ENCODE data around the gene CD22. TPM values are rescaled to one million over a fixed set of nuclear protein-coding genes. Genes with fewer than 3 reads are reported as not detected.
"Not testable (repeated sequence)": the region's sequence is repeated elsewhere in the genome, so short reads cannot be mapped to it uniquely, and the experiment has no call there.

The CD22 gene
- total RNA-seq, 1 donor from 2014 or later = 4.0 TPM

DNA sequence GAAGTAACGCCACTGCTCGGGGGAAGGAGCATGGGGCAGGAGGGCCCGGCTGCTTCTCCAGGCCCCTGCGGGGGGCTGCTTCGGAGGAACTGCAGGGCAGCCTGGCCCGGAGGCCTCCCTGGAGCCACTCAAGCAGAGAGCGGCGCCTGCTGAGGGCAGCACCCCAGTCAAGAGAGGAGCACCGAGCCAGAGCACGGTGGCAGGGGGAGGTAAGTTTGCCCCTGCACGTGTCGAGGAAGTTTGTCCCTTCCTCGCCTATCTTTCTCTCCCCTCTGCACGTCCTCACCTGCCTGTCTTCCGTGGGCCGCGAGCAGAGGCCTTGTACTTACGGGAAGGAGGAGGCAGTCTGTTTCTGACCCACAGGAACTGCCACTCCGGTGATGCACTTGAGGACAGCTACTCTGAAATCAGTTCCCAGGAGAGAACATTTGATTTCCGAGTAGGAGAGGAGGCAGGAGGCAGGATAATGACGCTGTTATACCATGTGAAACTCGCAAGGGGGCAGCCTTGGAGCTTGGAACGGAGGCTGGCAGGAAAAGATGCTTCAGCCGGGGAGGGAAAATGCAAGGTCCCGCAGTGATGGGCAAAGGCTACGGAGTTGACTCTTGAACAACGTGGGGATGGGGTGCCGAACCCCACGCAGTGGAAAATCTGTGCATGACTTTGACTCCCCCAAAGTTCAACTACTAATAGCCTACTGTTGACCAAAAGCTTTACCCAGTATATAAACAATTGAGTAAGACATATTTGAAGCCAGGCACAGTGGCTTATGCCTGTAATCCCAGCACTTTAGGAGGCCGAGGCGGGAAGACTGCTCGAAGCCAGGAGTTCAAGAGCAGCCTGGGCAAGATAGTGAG, 23.7 kb downstream of the CD22 start:
- Mint-ChIP-seq H3K36me3 (ENCODE audit: low read depth) (no peaks in the 10 kb centered on the region), H3K9me3 (no peaks in the 10 kb centered on the region), H3K27me3 (ENCODE audit: low read depth) (no peaks in the 10 kb centered on the region), H3K4me1 (ENCODE audit: low read depth) (peaks cover 15% of the 10 kb centered on the region), H3K4me3 (ENCODE audit: low read depth) (no peak overlapping the region), H3K27ac (peak overlapping the region; percentile 33)
- DNase-seq (ENCODE audit: low spot score) = peak; percentile 51
- intact Hi-C loops (cut with micrococcal nuclease) = loop anchor here (1.0 kb wide), 2 partner anchors 116 to 143 kb away; no protein-coding TSS in a partner anchor

DNA sequence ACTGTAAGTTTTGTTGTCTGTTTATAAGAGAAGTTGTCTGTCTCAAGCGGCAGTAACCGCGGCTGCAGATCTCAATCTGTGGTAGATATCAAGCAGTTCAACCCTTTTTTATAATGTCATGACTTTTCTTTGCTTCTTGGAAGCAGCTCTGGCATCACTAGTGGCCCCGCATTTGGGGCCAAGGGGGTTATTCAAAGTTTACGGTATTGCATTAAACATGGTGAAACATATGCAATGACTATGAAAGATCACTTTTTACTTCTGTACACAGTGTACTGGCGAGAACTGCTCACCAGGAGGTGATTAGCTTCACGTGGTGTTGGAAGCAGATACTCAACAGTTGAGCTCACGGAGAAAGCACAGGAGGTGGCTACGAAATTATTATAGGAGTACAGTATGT, 24.6 kb downstream of the CD22 start:
- H3K36me3 Mint-ChIP-seq (ENCODE audit: low read depth) = no peaks in the 10 kb centered on the region
- no peaks in the 10 kb centered on the region for H3K27me3 Mint-ChIP-seq (ENCODE audit: low read depth)
- no peaks in the 10 kb centered on the region for H3K9me3 Mint-ChIP-seq
- peaks cover 16% of the 10 kb centered on the region for H3K4me1 Mint-ChIP-seq (ENCODE audit: low read depth)
- H3K4me3 Mint-ChIP-seq (ENCODE audit: low read depth) = no peak overlapping the region
- DNase-seq (ENCODE audit: low spot score) = no peak
- intact Hi-C loops (cut with micrococcal nuclease) = loop anchor here (1.0 kb wide), 1 partner anchor 142 kb away; no protein-coding TSS in a partner anchor
- H3K27ac Mint-ChIP-seq = no peak overlapping the region

DNA sequence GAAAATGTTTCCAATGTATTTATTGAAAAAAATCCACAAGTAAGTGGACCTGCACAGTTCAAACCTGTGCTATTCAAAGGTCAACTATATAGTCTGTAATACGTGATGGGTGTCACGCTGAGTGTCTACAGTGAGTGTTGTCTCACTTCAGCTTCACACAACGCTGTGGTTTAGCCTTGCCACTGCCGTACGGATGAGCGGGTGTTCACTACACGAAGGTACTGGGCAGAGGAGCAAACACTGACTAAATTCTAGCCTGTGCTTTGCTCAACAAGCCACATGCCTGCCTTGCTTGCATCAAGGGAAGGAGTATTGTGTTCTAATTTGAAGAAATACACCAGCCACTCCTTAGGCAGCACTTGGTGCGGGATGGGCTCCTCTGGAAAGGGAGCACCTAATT, 25.9 kb downstream of the CD22 start:
- no peaks in the 10 kb centered on the region for H3K36me3 Mint-ChIP-seq (ENCODE audit: low read depth)
- DNase-seq (ENCODE audit: low spot score) = no peak
- intact Hi-C loops (cut with micrococcal nuclease) = no loop called here
- H3K4me1 Mint-ChIP-seq (ENCODE audit: low read depth) = peaks cover 14% of the 10 kb centered on the region
- H3K4me3 Mint-ChIP-seq (ENCODE audit: low read depth) = no peak overlapping the region
- H3K9me3 Mint-ChIP-seq = no peaks in the 10 kb centered on the region
- H3K27ac Mint-ChIP-seq = no peak overlapping the region
- H3K27me3 Mint-ChIP-seq (ENCODE audit: low read depth) = no peaks in the 10 kb centered on the region

DNA sequence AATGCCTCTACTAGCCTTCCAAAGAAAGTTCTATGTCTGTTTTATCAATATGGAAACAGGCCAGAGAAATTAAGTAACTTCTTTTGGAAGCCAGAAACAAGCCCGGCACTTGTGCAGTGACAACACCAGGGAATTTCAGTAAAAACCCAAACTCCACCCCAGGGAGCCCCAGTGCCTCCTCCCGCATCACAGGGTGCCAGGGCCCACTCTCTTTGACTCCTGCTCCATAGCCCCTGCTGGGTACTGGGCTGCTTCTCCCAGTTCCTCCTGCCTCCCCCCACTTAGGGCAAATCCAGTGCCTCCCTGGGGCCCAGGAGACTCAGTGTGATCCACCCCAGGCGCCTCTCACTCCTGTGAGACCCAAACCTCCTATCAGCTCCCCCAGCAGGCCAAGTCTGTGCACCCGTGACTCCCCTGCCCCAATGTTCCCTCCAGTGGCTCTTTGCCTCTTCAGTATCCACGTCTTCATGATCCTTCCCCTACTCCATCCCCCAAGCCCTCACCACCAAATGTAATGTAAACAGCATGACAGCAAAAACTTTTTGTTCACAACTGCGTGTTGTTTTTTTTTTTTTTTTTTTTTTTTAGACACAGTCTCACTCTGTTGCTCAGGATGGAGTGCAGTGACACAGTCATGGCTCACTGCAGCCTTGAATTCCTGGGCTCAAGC, 26.9 kb downstream of the CD22 start:
- Mint-ChIP-seq H3K36me3 (ENCODE audit: low read depth) (no peaks in the 10 kb centered on the region), H3K9me3 (no peaks in the 10 kb centered on the region), H3K27ac (no peak overlapping the region), H3K4me1 (ENCODE audit: low read depth) (peaks cover 14% of the 10 kb centered on the region), H3K4me3 (ENCODE audit: low read depth) (no peak overlapping the region), H3K27me3 (ENCODE audit: low read depth) (no peaks in the 10 kb centered on the region)
- intact Hi-C loops (cut with micrococcal nuclease) = no loop called here
- no peak for DNase-seq (ENCODE audit: low spot score)

DNA sequence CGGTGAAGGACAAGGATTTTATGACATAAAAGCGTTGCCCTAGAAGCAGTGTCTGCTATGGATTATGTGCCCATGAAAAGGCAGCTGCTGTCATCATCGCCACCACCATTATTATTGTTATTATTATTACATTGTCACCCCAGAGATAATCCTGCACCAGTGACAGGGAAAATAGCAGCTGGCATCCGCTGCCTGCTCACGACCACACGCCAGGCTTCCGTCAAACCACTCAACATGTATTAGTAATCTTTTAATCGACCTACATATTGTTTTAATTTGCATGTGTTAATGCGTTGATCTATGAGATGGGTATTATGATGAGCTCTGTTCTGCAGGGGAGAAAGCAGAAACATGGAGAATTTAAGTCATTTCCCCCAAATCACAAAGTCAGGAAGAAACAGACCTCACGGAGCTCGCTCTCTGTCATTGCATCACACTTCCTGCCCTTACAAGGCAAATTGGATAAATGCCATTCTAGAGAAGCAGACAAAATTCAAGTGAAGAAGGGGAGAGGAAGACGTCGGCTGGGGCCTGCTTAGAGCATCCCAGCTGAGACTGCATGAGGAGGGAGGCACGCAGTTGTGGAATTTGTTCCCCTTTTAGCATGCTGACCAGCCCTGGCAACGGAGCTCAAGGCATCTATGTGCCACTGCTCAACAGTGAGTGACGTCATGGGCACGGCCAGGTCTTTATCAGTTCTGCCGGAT, 29.0 kb downstream of the CD22 start, which contains the start of gene FFAR3:
Gene FFAR3 (plus strand): TSS at position 594 of the 707 bp plus-strand sequence. CDS start 431 bp downstream, outside the sequence.
- peaks cover 2% of the 10 kb centered on the region for H3K27me3 Mint-ChIP-seq (ENCODE audit: low read depth)
- H3K4me3 Mint-ChIP-seq (ENCODE audit: low read depth) = no peak within 1 kb of the TSS
- DNase-seq (ENCODE audit: low spot score) = no peak
- H3K4me1 Mint-ChIP-seq (ENCODE audit: low read depth) = peaks cover 9% of the 10 kb centered on the region
- H3K9me3 Mint-ChIP-seq = no peaks in the 10 kb centered on the region
- peak within 1 kb of the TSS; percentile 55 for H3K27ac Mint-ChIP-seq
- H3K36me3 Mint-ChIP-seq (ENCODE audit: low read depth) = no peaks in the 10 kb centered on the region
- intact Hi-C loops (cut with micrococcal nuclease) = no loop called here

DNA sequence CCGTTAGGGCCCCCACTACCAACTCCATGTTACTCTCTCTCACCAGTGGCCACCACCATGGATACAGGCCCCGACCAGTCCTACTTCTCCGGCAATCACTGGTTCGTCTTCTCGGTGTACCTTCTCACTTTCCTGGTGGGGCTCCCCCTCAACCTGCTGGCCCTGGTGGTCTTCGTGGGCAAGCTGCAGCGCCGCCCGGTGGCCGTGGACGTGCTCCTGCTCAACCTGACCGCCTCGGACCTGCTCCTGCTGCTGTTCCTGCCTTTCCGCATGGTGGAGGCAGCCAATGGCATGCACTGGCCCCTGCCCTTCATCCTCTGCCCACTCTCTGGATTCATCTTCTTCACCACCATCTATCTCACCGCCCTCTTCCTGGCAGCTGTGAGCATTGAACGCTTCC, 29.8 kb downstream of the CD22 start:
- DNase-seq (ENCODE audit: low spot score); H3K36me3 Mint-ChIP-seq (ENCODE audit: low read depth); intact Hi-C loops (cut with micrococcal nuclease); H3K27ac Mint-ChIP-seq; H3K9me3 Mint-ChIP-seq; H3K27me3 Mint-ChIP-seq (ENCODE audit: low read depth); H3K4me1 Mint-ChIP-seq (ENCODE audit: low read depth); H3K4me3 Mint-ChIP-seq (ENCODE audit: low read depth): not testable (repeated sequence)

DNA sequence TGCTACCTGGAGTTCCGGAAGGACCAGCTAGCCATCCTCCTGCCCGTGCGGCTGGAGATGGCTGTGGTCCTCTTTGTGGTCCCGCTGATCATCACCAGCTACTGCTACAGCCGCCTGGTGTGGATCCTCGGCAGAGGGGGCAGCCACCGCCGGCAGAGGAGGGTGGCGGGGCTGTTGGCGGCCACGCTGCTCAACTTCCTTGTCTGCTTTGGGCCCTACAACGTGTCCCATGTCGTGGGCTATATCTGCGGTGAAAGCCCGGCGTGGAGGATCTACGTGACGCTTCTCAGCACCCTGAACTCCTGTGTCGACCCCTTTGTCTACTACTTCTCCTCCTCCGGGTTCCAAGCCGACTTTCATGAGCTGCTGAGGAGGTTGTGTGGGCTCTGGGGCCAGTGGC, 30.4 kb downstream of the CD22 start:
- intact Hi-C loops (cut with micrococcal nuclease); H3K4me3 Mint-ChIP-seq (ENCODE audit: low read depth); H3K4me1 Mint-ChIP-seq (ENCODE audit: low read depth); H3K27ac Mint-ChIP-seq; DNase-seq (ENCODE audit: low spot score); H3K36me3 Mint-ChIP-seq (ENCODE audit: low read depth); H3K27me3 Mint-ChIP-seq (ENCODE audit: low read depth); H3K9me3 Mint-ChIP-seq: not testable (repeated sequence)

DNA sequence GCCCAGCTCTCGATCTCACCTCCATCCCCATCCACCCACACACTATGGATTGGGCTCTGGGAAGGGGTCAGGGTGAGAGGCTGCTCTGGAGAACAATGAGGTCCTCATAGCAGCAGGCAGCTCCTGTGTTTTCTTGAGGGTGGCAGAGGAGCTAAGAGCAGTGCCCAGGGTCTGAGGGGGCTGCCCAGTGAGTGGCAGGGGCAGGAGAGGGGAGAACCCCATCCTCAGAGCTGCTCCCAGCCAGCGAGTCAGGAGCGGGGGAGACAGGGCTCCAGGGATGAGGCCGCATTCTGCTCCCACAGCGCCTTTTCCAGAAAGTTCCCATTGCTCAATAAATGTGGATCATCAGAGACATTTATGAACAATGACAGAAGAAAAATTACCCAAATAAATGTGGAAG, 31.1 kb downstream of the CD22 start:
- H3K27ac Mint-ChIP-seq; H3K9me3 Mint-ChIP-seq; H3K36me3 Mint-ChIP-seq (ENCODE audit: low read depth); H3K4me3 Mint-ChIP-seq (ENCODE audit: low read depth); H3K27me3 Mint-ChIP-seq (ENCODE audit: low read depth); H3K4me1 Mint-ChIP-seq (ENCODE audit: low read depth); DNase-seq (ENCODE audit: low spot score); intact Hi-C loops (cut with micrococcal nuclease): not testable (repeated sequence)

DNA sequence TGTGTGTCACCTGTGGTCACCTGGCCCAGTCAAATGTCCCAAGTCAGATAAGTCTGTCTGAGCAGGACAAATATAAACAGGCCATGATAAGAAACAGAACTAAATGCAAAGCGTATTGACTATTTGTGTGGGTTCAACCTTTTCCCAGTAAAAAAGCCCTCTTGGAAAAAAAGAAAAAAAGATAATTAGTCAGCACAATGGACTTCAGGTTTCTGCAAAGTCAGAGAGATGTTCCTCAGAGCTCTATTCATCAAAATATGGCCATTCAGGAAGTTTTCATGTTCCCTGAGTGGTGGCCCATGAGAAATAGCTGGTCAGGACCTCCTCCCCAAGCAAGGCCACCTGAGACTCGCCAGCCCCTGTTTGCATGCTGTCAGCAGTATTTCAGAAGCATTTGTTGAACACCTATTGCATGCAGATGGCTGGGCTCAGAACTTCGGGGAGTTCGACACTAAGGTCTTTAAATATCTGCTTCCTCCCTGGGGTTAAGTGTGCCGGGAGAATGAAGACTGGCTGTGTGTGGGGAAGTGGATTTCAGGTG, 32.0 kb downstream of the CD22 start:
- no peak overlapping the region for H3K27ac Mint-ChIP-seq
- no peaks in the 10 kb centered on the region for H3K36me3 Mint-ChIP-seq (ENCODE audit: low read depth)
- no peak overlapping the region for H3K4me3 Mint-ChIP-seq (ENCODE audit: low read depth)
- intact Hi-C loops (cut with micrococcal nuclease) = no loop called here
- DNase-seq (ENCODE audit: low spot score) = no peak
- peaks cover 3% of the 10 kb centered on the region for H3K27me3 Mint-ChIP-seq (ENCODE audit: low read depth)
- H3K4me1 Mint-ChIP-seq (ENCODE audit: low read depth) = peaks cover 9% of the 10 kb centered on the region
- no peaks in the 10 kb centered on the region for H3K9me3 Mint-ChIP-seq

DNA sequence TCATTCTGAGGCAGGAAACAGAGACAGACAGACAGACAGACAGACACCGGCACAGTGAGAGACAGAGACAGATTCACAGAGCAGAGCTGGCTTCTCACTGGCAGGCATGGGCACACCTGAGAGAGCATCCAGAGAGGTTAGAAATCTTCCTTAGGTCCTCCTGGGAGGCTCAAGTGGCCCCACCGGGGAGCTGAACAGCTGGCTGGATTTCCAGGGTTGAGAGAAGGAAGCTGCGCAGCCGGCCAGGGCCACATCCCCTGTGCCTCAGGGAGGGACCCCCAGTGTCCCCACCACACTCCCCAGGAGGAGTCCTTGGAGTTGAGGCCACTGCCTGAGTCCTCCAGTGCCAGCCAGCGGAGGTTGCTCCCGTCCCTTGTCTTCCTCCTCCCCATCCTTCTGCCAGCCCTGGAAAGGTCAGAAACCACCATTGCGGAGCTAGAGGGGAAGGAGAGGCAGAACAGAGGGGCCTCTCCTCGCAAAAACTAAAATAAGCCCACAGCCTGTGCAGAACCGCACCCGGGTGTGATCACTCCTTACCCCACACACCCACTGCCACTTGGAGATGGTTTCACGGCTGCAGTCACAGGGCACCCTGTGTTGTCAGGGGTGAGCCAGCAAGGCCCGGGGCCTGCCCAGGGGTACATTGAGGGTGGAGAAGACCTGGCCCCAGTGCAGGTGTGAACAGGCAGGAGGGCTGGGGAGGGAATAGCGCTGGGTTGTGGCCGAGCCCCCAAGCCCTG, 33.4 kb downstream of the CD22 start:
- H3K27ac Mint-ChIP-seq = no peak overlapping the region

DNA sequence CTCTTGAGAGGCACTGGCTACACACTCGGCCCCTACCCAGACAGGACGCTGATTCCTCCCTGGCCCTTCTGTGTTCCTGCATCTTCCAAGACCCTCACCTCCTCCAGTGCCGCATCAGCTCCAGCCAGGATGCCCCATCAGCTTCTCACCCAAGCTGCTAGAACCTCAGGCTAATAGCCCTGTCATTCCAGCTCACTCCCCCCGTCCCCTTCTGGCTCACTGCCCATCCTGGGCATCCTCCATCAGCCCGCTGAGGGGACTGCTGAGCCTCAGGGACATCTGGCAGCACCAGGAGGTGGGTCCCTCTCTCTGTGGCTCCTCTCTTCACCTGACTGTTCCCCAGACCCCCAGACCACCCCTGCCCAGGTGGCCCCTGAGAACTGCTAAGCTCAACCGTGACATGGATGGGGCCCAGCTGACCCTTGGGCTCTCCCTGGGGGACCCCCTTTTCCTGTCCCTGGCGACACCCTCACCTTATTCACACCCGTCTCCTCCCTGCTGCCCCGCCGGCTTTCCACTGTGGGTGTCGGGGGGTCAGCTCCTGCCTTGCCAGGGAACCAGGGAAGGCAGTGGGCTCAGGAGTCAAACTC, 34.1 kb downstream of the CD22 start:
- no peaks in the 10 kb centered on the region for H3K36me3 Mint-ChIP-seq (ENCODE audit: low read depth)
- peaks cover 4% of the 10 kb centered on the region for H3K4me1 Mint-ChIP-seq (ENCODE audit: low read depth)
- H3K27me3 Mint-ChIP-seq (ENCODE audit: low read depth) = peaks cover 17% of the 10 kb centered on the region
- no peak overlapping the region for H3K27ac Mint-ChIP-seq
- no peak overlapping the region for H3K4me3 Mint-ChIP-seq (ENCODE audit: low read depth)
- no peak for DNase-seq (ENCODE audit: low spot score)
- no peaks in the 10 kb centered on the region for H3K9me3 Mint-ChIP-seq
- intact Hi-C loops (cut with micrococcal nuclease) = no loop called here

More for the DNA sequence above, 33.4 kb downstream of the CD22 start:
- H3K4me3 Mint-ChIP-seq (ENCODE audit: low read depth) = no peak overlapping the region
- no peaks in the 10 kb centered on the region for H3K9me3 Mint-ChIP-seq
- H3K4me1 Mint-ChIP-seq (ENCODE audit: low read depth) = peaks cover 9% of the 10 kb centered on the region
- H3K27me3 Mint-ChIP-seq (ENCODE audit: low read depth) = peaks cover 10% of the 10 kb centered on the region
- no peaks in the 10 kb centered on the region for H3K36me3 Mint-ChIP-seq (ENCODE audit: low read depth)
- no peak for DNase-seq (ENCODE audit: low spot score)
- intact Hi-C loops (cut with micrococcal nuclease) = no loop called here
